ENCODE measurements around the gene PFKFB3.

The PFKFB3 gene

DNA sequence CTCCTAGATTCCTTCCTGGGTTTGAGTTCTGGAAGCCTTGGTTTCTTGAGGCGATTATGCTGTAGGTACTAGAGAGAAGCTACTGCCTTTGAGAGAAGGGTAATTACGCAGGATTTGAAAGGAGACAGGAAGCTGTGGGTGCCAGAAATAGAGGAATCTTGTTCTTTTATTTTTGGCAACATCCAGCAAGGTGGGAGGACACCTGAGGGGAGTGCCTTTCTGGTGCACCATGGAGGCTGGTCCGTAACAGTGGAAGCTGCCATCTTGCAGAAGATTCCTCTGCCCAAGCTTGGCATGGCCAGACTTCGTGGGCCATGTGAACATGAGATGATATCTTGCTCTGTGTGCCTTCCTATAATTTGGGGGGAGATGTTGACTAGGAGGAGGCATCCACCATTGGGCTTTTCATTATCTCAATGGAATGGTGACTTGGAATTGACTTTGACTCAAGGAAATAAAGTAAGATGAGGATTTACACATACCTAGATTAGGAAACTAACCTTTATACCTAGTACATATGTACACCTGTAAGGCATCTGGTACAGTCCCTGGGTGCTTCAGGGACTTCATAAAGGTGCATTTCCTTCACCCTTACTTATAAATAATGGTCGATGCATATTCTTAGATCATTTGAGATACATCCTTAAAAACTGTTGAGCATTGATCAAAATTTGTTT is 98.2 kb downstream of the PFKFB3 start:
- no peak for DNase-seq (ENCODE audit: low read depth, low spot score)

DNA sequence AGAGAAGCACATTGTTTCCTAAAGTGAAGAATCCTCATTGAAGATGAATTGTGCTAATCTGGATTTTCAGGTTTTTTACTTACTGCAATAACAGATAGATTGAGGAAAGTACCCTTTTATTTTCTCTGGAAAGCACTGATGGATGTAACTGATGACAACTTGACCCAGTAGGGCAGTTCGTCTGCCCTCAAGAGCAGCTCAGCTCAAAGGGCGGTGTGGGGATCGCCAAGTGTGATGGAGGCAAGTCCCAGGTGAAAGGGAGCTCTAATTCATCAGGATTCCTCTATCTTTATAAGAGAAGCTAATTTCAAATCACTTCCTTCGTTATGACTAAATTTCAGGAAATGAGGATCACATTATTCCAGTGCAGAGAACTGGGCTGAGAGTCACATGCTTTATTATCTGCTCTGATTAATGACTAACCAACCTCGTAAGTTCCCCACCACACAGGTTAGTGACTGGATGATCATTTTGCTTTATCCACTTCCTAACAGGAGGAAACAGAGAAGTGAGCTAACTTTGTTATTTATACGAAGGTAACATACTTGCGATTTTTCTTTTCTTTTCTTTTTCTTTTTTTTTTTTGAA is 98.8 kb downstream of the PFKFB3 start:
- DNase-seq (ENCODE audit: low read depth, low spot score): no peak
